Measurements from ENCODE around the gene CNST.

DNA sequence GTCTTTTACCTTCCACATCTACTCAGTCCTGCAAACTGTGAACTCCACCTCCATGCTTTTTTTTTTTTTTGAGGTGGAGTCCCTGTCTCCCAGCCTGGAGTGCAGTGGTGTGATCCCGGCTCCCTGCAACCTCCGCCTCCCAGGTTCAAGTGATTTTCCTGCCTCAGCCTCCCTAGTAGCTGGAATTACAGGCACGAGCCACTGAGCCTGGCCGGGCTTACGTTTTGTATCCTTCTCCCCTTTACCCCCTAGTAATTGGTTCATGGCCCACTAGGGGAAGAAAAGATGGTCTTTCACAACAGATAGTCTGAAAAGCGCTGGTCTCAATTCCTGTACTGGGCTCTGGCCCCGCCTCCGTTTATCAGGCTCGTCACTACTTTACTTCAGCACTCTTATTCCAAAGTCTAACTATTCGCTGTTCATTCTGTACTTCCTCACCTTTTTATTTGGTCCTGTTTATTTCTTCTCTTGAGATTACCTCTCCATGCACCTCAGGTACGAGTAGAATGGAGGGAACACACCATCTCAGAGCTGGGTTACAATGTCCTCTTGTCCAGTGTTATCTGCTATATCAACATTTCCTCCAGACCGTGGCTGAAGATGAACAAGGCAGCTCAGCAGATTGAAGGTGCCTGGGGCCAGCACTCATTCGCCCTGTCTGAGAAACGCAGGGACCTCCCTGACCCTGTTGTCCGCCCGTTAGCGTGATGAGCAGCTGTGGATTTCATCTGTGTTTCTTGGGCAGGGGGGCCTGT lies 16.2 kb downstream of the CNST start:
- TF ChIP-seq CTCF (conservative IDR thresholded peaks at IDR 0.05; ENCODE audit: low read depth, low read length) (no peak), EZH2 (IDR thresholded peaks at IDR 0.05; ENCODE audit: borderline replicate concordance, low read depth, low read length, poor library complexity, severe bottlenecking) (no peak)

Measured in A673 (cell line).